OCI-M2 (cell line): ENCODE results near the gene SPRY1.

Experiments used
- DNase-seq: peaks from one replicate; lab custom pipeline; 2025; ENCODE audit not compliant: unreplicated experiment; lab: John Stamatoyannopoulos, UW

Gene SPRY1

GRCh38 chr4:123396307-123397143, at the start of gene SPRY1:
Gene SPRY1 (plus strand): TSS chr4:123396795. CDS start chr4:123401592, 4,797 bp downstream.
- no peak for DNase-seq

- DNase-seq = no peak
Observed at GRCh38 chr4:123346951-123347350, 49.6 kb upstream of the SPRY1 start.

GRCh38 chr4:123348946-123349345, 47.6 kb upstream of the SPRY1 start:
- DNase-seq = no peak

GRCh38 chr4:123349421-123350190, 47.0 kb upstream of the SPRY1 start:
- peak; percentile 55 for DNase-seq

- DNase-seq = no peak
Observed at GRCh38 chr4:123350191-123350544, 46.4 kb upstream of the SPRY1 start.

- DNase-seq = no peak
Observed at GRCh38 chr4:123350726-123351125, 45.9 kb upstream of the SPRY1 start.

- no peak for DNase-seq
Observed at GRCh38 chr4:123351713-123352112, 44.9 kb upstream of the SPRY1 start.

GRCh38 chr4:123352240-123352945, 44.2 kb upstream of the SPRY1 start:
- no peak for DNase-seq

- no peak for DNase-seq
Observed at GRCh38 chr4:123352966-123353365, 43.6 kb upstream of the SPRY1 start.

- no peak for DNase-seq
Observed at GRCh38 chr4:123353656-123354055, 42.9 kb upstream of the SPRY1 start.

GRCh38 chr4:123354701-123355100, 41.9 kb upstream of the SPRY1 start:
- no peak for DNase-seq

- no peak for DNase-seq
Observed at GRCh38 chr4:123356921-123357320, 39.7 kb upstream of the SPRY1 start.

GRCh38 chr4:123359449-123360315, 36.9 kb upstream of the SPRY1 start:
- no peak for DNase-seq

- no peak for DNase-seq
Observed at GRCh38 chr4:123361195-123361861, 35.3 kb upstream of the SPRY1 start.

- DNase-seq = no peak
Observed at GRCh38 chr4:123362103-123362502, 34.5 kb upstream of the SPRY1 start.

- no peak for DNase-seq
Observed at GRCh38 chr4:123363729-123364128, 32.9 kb upstream of the SPRY1 start.

GRCh38 chr4:123364906-123365305, 31.7 kb upstream of the SPRY1 start:
- no peak for DNase-seq

GRCh38 chr4:123365412-123365811, 31.2 kb upstream of the SPRY1 start:
- no peak for DNase-seq

GRCh38 chr4:123366144-123366748, 30.3 kb upstream of the SPRY1 start:
- DNase-seq = no peak

GRCh38 chr4:123378794-123379193, 17.8 kb upstream of the SPRY1 start:
- DNase-seq = no peak
